IMR-90 (cell line): ENCODE measurements around the gene SPINT2. TPM values are rescaled to one million over a fixed set of nuclear protein-coding genes. Genes with fewer than 3 reads are reported as not detected.

Experiments
- ATAC-seq: fragments of 200-7000 bp; cut with Tn5 transposase; 2 replicates; pipeline ENCODE4 v1.9.1; 2020; ENCODE audit warnings: low read depth, mild to moderate bottlenecking, moderate library complexity
- BruUV-seq: library from RNA; stranded (reverse); fragments of 400-500 nt; replicated peaks from 2 replicates; lab custom pipeline; 2021; lab: Mats Ljungman, UMichigan
- CTCF ChIA-PET: fragments of 300-600 bp; formaldehyde crosslinking; extraction: SDS; loops from one replicate; lab custom pipeline; 2021; ENCODE audit warnings: antibody characterized with exemption; lab: Yijun Ruan, JAX
- POLR2A ChIA-PET: fragments of 300-600 bp; sonication (Branson Sonifier 250); formaldehyde crosslinking; loops from one replicate; lab custom pipeline; 2022; ENCODE audit warnings: antibody characterized with exemption; ENCODE audit not compliant: unreplicated experiment; lab: Charles Lee
- DNase-seq: peaks from one replicate; pipeline ENCODE4 v3.0.0; 2013
- H2AFZ ChIP-seq: replicated peaks from 2 replicates; pipeline ENCODE3; 2013; ENCODE audit warnings: low read length, mild to moderate bottlenecking; ENCODE audit not compliant: poor library complexity
- H2AK5ac ChIP-seq: 2 replicates; pipeline ENCODE4 v1.6.1; 2013; ENCODE audit warnings: low read depth, low read length, inconsistent platforms
- H2AK9ac ChIP-seq: replicated peaks from 2 replicates; pipeline ENCODE3; 2013; ENCODE audit warnings: mild to moderate bottlenecking, low read depth, low read length, moderate library complexity; ENCODE audit not compliant: poor library complexity
- H2BK120ac ChIP-seq: 2 replicates; pipeline ENCODE4 v1.6.1; 2013; ENCODE audit warnings: low read depth, low read length, inconsistent platforms
- H2BK15ac ChIP-seq: 3 replicates; pipeline ENCODE4 v1.6.1; 2013; ENCODE audit warnings: low read depth, low read length, inconsistent platforms
- H2BK20ac ChIP-seq: 2 replicates; pipeline ENCODE4 v1.6.1; 2013; ENCODE audit warnings: low read depth, mild to moderate bottlenecking, inconsistent platforms, low read length, moderate library complexity
- H2BK5ac ChIP-seq: 2 replicates; pipeline ENCODE4 v1.6.1; 2013; ENCODE audit warnings: mild to moderate bottlenecking, low read depth, low read length, inconsistent platforms; ENCODE audit not compliant: poor library complexity, severe bottlenecking
- H3K14ac ChIP-seq: replicated peaks from 2 replicates; pipeline ENCODE4 v1.6.1; 2013; ENCODE audit warnings: low read depth, low read length, inconsistent platforms
- H3K18ac ChIP-seq: 2 replicates; pipeline ENCODE4 v1.6.1; 2013; ENCODE audit warnings: low read depth, low read length, control low read depth
- H3K23ac ChIP-seq: 2 replicates; pipeline ENCODE4 v1.6.1; 2013; ENCODE audit warnings: low read depth, low read length, inconsistent platforms
- H3K27ac ChIP-seq: 2 replicates; pipeline ENCODE4 v1.5.1; 2013; ENCODE audit warnings: mild to moderate bottlenecking, control low read depth, low read length; ENCODE audit not compliant: insufficient read depth
- H3K27me3 ChIP-seq: 2 replicates; pipeline ENCODE4 v1.6.1; 2013; ENCODE audit warnings: low read length; ENCODE audit not compliant: control insufficient read depth, insufficient read depth
- H3K36me3 ChIP-seq: 2 replicates; pipeline ENCODE4 v1.6.1; 2013; ENCODE audit warnings: low read length, mixed read lengths; ENCODE audit not compliant: control insufficient read depth, insufficient read depth
- H3K4ac ChIP-seq: 2 replicates; pipeline ENCODE4 v1.6.1; 2013; ENCODE audit warnings: low read depth, low read length, inconsistent platforms
- H3K4me1 ChIP-seq: 2 replicates; pipeline ENCODE4 v1.6.1; 2013; ENCODE audit warnings: low read length, mixed read lengths; ENCODE audit not compliant: control insufficient read depth, insufficient read depth
- H3K4me2 ChIP-seq: 2 replicates; pipeline ENCODE4 v1.6.1; 2013; ENCODE audit warnings: low read depth, mild to moderate bottlenecking, control low read depth, low read length, moderate library complexity
- H3K4me3 ChIP-seq: 2 replicates; pipeline ENCODE4 v1.5.1; 2013; ENCODE audit warnings: low read depth, mild to moderate bottlenecking, control low read depth, low read length, moderate library complexity; ENCODE audit not compliant: insufficient read depth
- H3K56ac ChIP-seq: 2 replicates; pipeline ENCODE4 v1.6.1; 2013; ENCODE audit warnings: low read length, inconsistent platforms; ENCODE audit not compliant: insufficient read depth; ENCODE audit errors: extremely low read depth
- H3K79me1 ChIP-seq, 2 experiments: 2 replicates each; pipeline ENCODE4 v1.6.1; 2013; ENCODE audit warnings: low read length in 2 of 2, inconsistent platforms in 1 of 2, low read depth in 1 of 2
- H3K9ac ChIP-seq: 2 replicates; pipeline ENCODE4 v1.6.1; 2013; ENCODE audit warnings: low read depth, low read length, control low read depth
- H3K9me1 ChIP-seq: 2 replicates; pipeline ENCODE4 v1.6.1; 2013; ENCODE audit warnings: low read length, inconsistent platforms; ENCODE audit not compliant: insufficient read depth
- H3K9me3 ChIP-seq: 2 replicates; pipeline ENCODE4 v1.6.1; 2013; ENCODE audit warnings: low read length; ENCODE audit not compliant: control insufficient read depth, insufficient read depth
- H4K20me1 ChIP-seq: 2 replicates; pipeline ENCODE4 v1.6.1; 2013; ENCODE audit warnings: low read length, inconsistent platforms; ENCODE audit not compliant: insufficient read depth
- H4K5ac ChIP-seq: 2 replicates; pipeline ENCODE4 v1.6.1; 2013; ENCODE audit warnings: mild to moderate bottlenecking, low read depth, low read length, control low read depth
- H4K8ac ChIP-seq, 2 experiments: 2 replicates each; pipeline ENCODE4 v1.6.1; 2013; ENCODE audit warnings: low read depth in 2 of 2, low read length in 2 of 2, control low read depth in 1 of 2, inconsistent platforms in 1 of 2
- H4K91ac ChIP-seq: 2 replicates; pipeline ENCODE4 v1.6.1; 2013; ENCODE audit warnings: low read depth, low read length, inconsistent platforms; ENCODE audit not compliant: insufficient read depth
- MAZ ChIP-seq: IDR thresholded peaks from 2 replicates; pipeline ENCODE4 v1.6.1; 2012; ENCODE audit warnings: low read depth, mild to moderate bottlenecking, low read length, improper control_type of control experiment, moderate library complexity, borderline replicate concordance
- WGBS, 2 experiments: methylation state at CpG; one replicate each; pipeline versions ENCODE4 v1.1.5 to v1.1.7; 2013; ENCODE audit warnings: missing lambda C conversion rate in 2 of 2; ENCODE audit not compliant: insufficient read length in 1 of 2; ENCODE audit errors: extremely low coverage in 2 of 2; 5-methylcytosine and 5-hydroxymethylcytosine counted together
- dilution Hi-C: fragments of 300-500 bp; cut with HindIII; formaldehyde crosslinking; loops from one replicate; pipeline ENCODE4 v1.14.3; 2018; ENCODE audit warnings: low sequenced_read_pairs; ENCODE audit not compliant: unreplicated experiment
- in situ Hi-C: fragments of 300-500 bp; cut with MboI; formaldehyde crosslinking; loops from 3 replicates; pipeline ENCODE4 v1.14.3; 2019; ENCODE audit warnings: low sequenced_read_pairs, inconsistent platforms, mixed read lengths
- intact Hi-C: fragments of 100-400 bp; cut with micrococcal nuclease; formaldehyde crosslinking; loops from 2 replicates; pipeline ENCODE4 v1.10.0; 2022
- polyA plus RNA-seq, 3 experiments: library from polyadenylated mRNA; depleted of rRNA; stranded (reverse); fragments of >200 nt; gene quantifications; 2 replicates each; pipeline ENCODE4 v1.2.3, GENCODE V29; 2012; ENCODE audit warnings: low replicate concordance in 1 of 3
- total RNA-seq: library from RNA; depleted of rRNA; stranded (reverse); fragments of >200 nt; gene quantifications from 2 replicates; pipeline ENCODE4 v1.2.3, GENCODE V29; 2012
- TF ChIP-seq, protein P1 (sequence below): fragments of 150-350 bp; IDR thresholded peaks from 2 replicates; pipeline ENCODE4 v1.6.1; 2017; ENCODE audit warnings: mild to moderate bottlenecking, antibody characterized with exemption, low read length, low read depth

SPINT2 gene
- total and polyA plus RNA-seq, 2 of the 4 experiments (the other 2 are of a cell fraction), result 0.54 to 1.2 TPM

DNA sequence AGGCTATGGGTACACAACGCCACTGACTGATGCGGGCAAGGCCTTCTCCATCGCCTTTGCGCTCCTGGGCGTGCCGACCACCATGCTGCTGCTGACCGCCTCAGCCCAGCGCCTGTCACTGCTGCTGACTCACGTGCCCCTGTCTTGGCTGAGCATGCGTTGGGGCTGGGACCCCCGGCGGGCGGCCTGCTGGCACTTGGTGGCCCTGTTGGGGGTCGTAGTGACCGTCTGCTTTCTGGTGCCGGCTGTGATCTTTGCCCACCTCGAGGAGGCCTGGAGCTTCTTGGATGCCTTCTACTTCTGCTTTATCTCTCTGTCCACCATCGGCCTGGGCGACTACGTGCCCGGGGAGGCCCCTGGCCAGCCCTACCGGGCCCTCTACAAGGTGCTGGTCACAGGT, 62.2 kb downstream of the SPINT2 start:
- H3K36me3 ChIP-seq, result peaks cover 19% of the 10 kb centered on the region
- H4K5ac ChIP-seq, result no peak overlapping the region
- no peaks in the 10 kb centered on the region for H3K79me1 ChIP-seq
- DNase-seq (no peak), ATAC-seq (no peak)
- H2BK5ac ChIP-seq, result no peak overlapping the region
- ChIA-PET POLR2A (interaction anchor here (0.7 kb wide), 1 partner anchor 76 kb away, joined by 3 read pairs; no protein-coding TSS in a partner anchor), CTCF (no interaction called here)
- no peak for TF ChIP-seq MAZ
- TF ChIP-seq, protein P1, sequence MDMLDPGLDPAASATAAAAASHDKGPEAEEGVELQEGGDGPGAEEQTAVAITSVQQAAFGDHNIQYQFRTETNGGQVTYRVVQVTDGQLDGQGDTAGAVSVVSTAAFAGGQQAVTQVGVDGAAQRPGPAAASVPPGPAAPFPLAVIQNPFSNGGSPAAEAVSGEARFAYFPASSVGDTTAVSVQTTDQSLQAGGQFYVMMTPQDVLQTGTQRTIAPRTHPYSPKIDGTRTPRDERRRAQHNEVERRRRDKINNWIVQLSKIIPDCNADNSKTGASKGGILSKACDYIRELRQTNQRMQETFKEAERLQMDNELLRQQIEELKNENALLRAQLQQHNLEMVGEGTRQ, result no peak
- intact Hi-C loops, result no loop called here
- no peak overlapping the region for H3K27ac ChIP-seq
- H3K14ac ChIP-seq, result no peak overlapping the region
- H3K4ac ChIP-seq, result no peak overlapping the region
- H3K23ac ChIP-seq, result no peak overlapping the region
- H3K4me1 ChIP-seq, result peaks cover under 1% of the 10 kb centered on the region; the same call in 1 of the 2 replicates
- H3K18ac ChIP-seq, result no peak overlapping the region
- H2AK5ac ChIP-seq, result no peak overlapping the region
- H3K27me3 ChIP-seq, result no peaks in the 10 kb centered on the region
- H3K9me3 ChIP-seq, result no peaks in the 10 kb centered on the region
- 89% methylated on average over 11 of the region's 22 CpGs; no CpG with 5 or more reads in 1 of the 2 experiments for WGBS, 2 experiments
- H3K4me2 ChIP-seq, result no peak overlapping the region
- no peak overlapping the region for H4K8ac ChIP-seq
- no peak overlapping the region for H2AK9ac ChIP-seq
- no peaks in the 10 kb centered on the region for H3K9me1 ChIP-seq
- H2BK15ac ChIP-seq, result no peak overlapping the region
- H2BK20ac ChIP-seq, result no peak overlapping the region
- in situ Hi-C loops, result no loop called here
- H2AFZ ChIP-seq, result no peak overlapping the region
- BruUV-seq, result no TSS peak
- H2BK120ac ChIP-seq, result no peak overlapping the region
- H3K9ac ChIP-seq, result no peak overlapping the region
- no peaks in the 10 kb centered on the region for H4K20me1 ChIP-seq
- H3K4me3 ChIP-seq, result no peak overlapping the region
- no peak overlapping the region for H3K56ac ChIP-seq
- no peak overlapping the region for H4K91ac ChIP-seq
- dilution Hi-C loops, result no loop called here
